Ovary (tissue), 3 donors: ENCODE data around the gene TRAK2.

ENCODE experiments used
- CTCF ChIP-seq, 3 donors: fragments of 450-650 bp in 2 of 3; fragments of 200-600 bp in 1 of 3; IDR thresholded peaks; one replicate each; pipeline versions ENCODE4 v1.5.1 to v1.8.0; 2016 to 2022; ENCODE audit warnings: antibody characterized with exemption in 3 of 3, mild to moderate bottlenecking in 1 of 3
- POLR2A ChIP-seq: fragments of 450-650 bp; IDR thresholded peaks from one replicate; pipeline ENCODE4 v1.6.1; 2017; ENCODE audit warnings: antibody characterized with exemption, mild to moderate bottlenecking, moderate library complexity
- donor health status: DM: no; HTN: no; CAD: no.

- TF ChIP-seq CTCF (IDR thresholded peaks at IDR 0.05) (no peak), POLR2A (no peak)
These were observed 20.6 kb upstream of the TRAK2 start for GRCh38 chr2:201471732-201472393.
